ENCODE measurements around the gene KIAA0513. TPM values are rescaled to one million over a fixed set of nuclear protein-coding genes. Genes with fewer than 3 reads are reported as not detected.
A peak's percentile ranks its signal among the peaks of the same experiment; 100 is the strongest.

KIAA0513 gene
- total and polyA plus RNA-seq, 2 donors: 3.4 to 5.2 TPM

- WGBS: 87% methylated on average over 11 of the region's 11 CpGs
- DNase-seq (ENCODE audit: low read depth in 6 of 9, low spot score in 9 of 9): no peak
- H3K9me3 ChIP-seq (ENCODE audit: control insufficient read depth in 2 of 2, insufficient read depth in 1 of 2, low read length in 1 of 2): peaks cover 0 to 4% of the 10 kb centered on the region in 2 donors
- no peaks in the 10 kb centered on the region for H3K27me3 ChIP-seq (ENCODE audit: control insufficient read depth in 2 of 2, insufficient read depth in 1 of 2, low read length in 1 of 2)
- H3K4me3 ChIP-seq (ENCODE audit: low read length in 2 of 2): no peak overlapping the region
- peaks cover 0 to 21% of the 10 kb centered on the region in 2 donors for H3K4me1 ChIP-seq (ENCODE audit: control insufficient read depth in 2 of 2, insufficient read depth in 2 of 2, low read length in 2 of 2)
- H3K27ac ChIP-seq (ENCODE audit: low read depth in 1 of 2, low read length in 1 of 2): no peak overlapping the region
- H3K36me3 ChIP-seq (ENCODE audit: control insufficient read depth in 2 of 2, insufficient read depth in 2 of 2, low read length in 1 of 2): no peaks in the 10 kb centered on the region
These were observed 74.5 kb downstream of the KIAA0513 start for GRCh38 chr16:85101956-85102630.

GRCh38 chr16:85103114-85104079, 75.8 kb downstream of the KIAA0513 start:
- Histone ChIP-seq H3K4me1 (ENCODE audit: control insufficient read depth in 2 of 2, insufficient read depth in 2 of 2, low read length in 2 of 2) (peaks cover 0 to 21% of the 10 kb centered on the region in 2 donors), H3K36me3 (ENCODE audit: control insufficient read depth in 2 of 2, insufficient read depth in 2 of 2, low read length in 1 of 2) (no peaks in the 10 kb centered on the region), H3K27me3 (ENCODE audit: control insufficient read depth in 2 of 2, insufficient read depth in 1 of 2, low read length in 1 of 2) (no peaks in the 10 kb centered on the region), H3K27ac (ENCODE audit: low read depth in 1 of 2, low read length in 1 of 2) (no peak overlapping the region), H3K9me3 (ENCODE audit: control insufficient read depth in 2 of 2, insufficient read depth in 1 of 2, low read length in 1 of 2) (peaks cover 0 to 4% of the 10 kb centered on the region in 2 donors), H3K4me3 (ENCODE audit: low read length in 2 of 2) (no peak overlapping the region)
- no peak for DNase-seq (ENCODE audit: low read depth in 6 of 9, low spot score in 9 of 9)
- WGBS: 84% methylated on average over 23 of the region's 23 CpGs

GRCh38 chr16:85104147-85104546, 76.6 kb downstream of the KIAA0513 start:
- H3K4me3 ChIP-seq (ENCODE audit: low read length in 2 of 2): no peak overlapping the region

GRCh38 chr16:85104821-85105391, 77.3 kb downstream of the KIAA0513 start:
- Histone ChIP-seq H3K27ac (ENCODE audit: low read depth in 1 of 2, low read length in 1 of 2) (peak overlapping the region in 1 of 2 donors; percentile 65), H3K4me1 (ENCODE audit: control insufficient read depth in 2 of 2, insufficient read depth in 2 of 2, low read length in 2 of 2) (peaks cover 0 to 21% of the 10 kb centered on the region in 2 donors), H3K27me3 (ENCODE audit: control insufficient read depth in 2 of 2, insufficient read depth in 1 of 2, low read length in 1 of 2) (no peaks in the 10 kb centered on the region), H3K36me3 (ENCODE audit: control insufficient read depth in 2 of 2, insufficient read depth in 2 of 2, low read length in 1 of 2) (no peaks in the 10 kb centered on the region), H3K4me3 (ENCODE audit: low read length in 2 of 2) (no peak overlapping the region), H3K9me3 (ENCODE audit: control insufficient read depth in 2 of 2, insufficient read depth in 1 of 2, low read length in 1 of 2) (peaks cover 0 to 4% of the 10 kb centered on the region in 2 donors)
- 16% methylated on average over 11 of the region's 11 CpGs for WGBS
- DNase-seq (ENCODE audit: low read depth in 6 of 9, low spot score in 9 of 9): peak in 5 of 9 donors; percentile 46 to 79 (median 49)

More at GRCh38 chr16:85104147-85104546, 76.6 kb downstream of the KIAA0513 start:
- Histone ChIP-seq H3K9me3 (ENCODE audit: control insufficient read depth in 2 of 2, insufficient read depth in 1 of 2, low read length in 1 of 2) (peaks cover 0 to 4% of the 10 kb centered on the region in 2 donors), H3K27me3 (ENCODE audit: control insufficient read depth in 2 of 2, insufficient read depth in 1 of 2, low read length in 1 of 2) (no peaks in the 10 kb centered on the region), H3K27ac (ENCODE audit: low read depth in 1 of 2, low read length in 1 of 2) (no peak overlapping the region), H3K36me3 (ENCODE audit: control insufficient read depth in 2 of 2, insufficient read depth in 2 of 2, low read length in 1 of 2) (no peaks in the 10 kb centered on the region), H3K4me1 (ENCODE audit: control insufficient read depth in 2 of 2, insufficient read depth in 2 of 2, low read length in 2 of 2) (peaks cover 0 to 21% of the 10 kb centered on the region in 2 donors)
- WGBS: 96% methylated on average over 12 of the region's 12 CpGs
- DNase-seq (ENCODE audit: low read depth in 6 of 9, low spot score in 9 of 9): no peak

- Histone ChIP-seq H3K4me3 (ENCODE audit: low read length in 2 of 2) (no peak overlapping the region), H3K27me3 (ENCODE audit: control insufficient read depth in 2 of 2, insufficient read depth in 1 of 2, low read length in 1 of 2) (no peaks in the 10 kb centered on the region), H3K4me1 (ENCODE audit: control insufficient read depth in 2 of 2, insufficient read depth in 2 of 2, low read length in 2 of 2) (peaks cover 0 to 21% of the 10 kb centered on the region in 2 donors), H3K27ac (ENCODE audit: low read depth in 1 of 2, low read length in 1 of 2) (no peak overlapping the region), H3K9me3 (ENCODE audit: control insufficient read depth in 2 of 2, insufficient read depth in 1 of 2, low read length in 1 of 2) (peaks cover 0 to 4% of the 10 kb centered on the region in 2 donors), H3K36me3 (ENCODE audit: control insufficient read depth in 2 of 2, insufficient read depth in 2 of 2, low read length in 1 of 2) (no peaks in the 10 kb centered on the region)
- 94% methylated on average over 5 of the region's 5 CpGs for WGBS
- no peak for DNase-seq (ENCODE audit: low read depth in 6 of 9, low spot score in 9 of 9)
These were observed 77.9 kb downstream of the KIAA0513 start for GRCh38 chr16:85105475-85105874.

GRCh38 chr16:85107083-85107482, 79.5 kb downstream of the KIAA0513 start:
- Histone ChIP-seq H3K4me3 (ENCODE audit: low read length in 2 of 2) (no peak overlapping the region), H3K4me1 (ENCODE audit: control insufficient read depth in 2 of 2, insufficient read depth in 2 of 2, low read length in 2 of 2) (peaks cover 0 to 21% of the 10 kb centered on the region in 2 donors), H3K36me3 (ENCODE audit: control insufficient read depth in 2 of 2, insufficient read depth in 2 of 2, low read length in 1 of 2) (no peaks in the 10 kb centered on the region), H3K27me3 (ENCODE audit: control insufficient read depth in 2 of 2, insufficient read depth in 1 of 2, low read length in 1 of 2) (no peaks in the 10 kb centered on the region), H3K9me3 (ENCODE audit: control insufficient read depth in 2 of 2, insufficient read depth in 1 of 2, low read length in 1 of 2) (peaks cover 0 to 4% of the 10 kb centered on the region in 2 donors), H3K27ac (ENCODE audit: low read depth in 1 of 2, low read length in 1 of 2) (no peak overlapping the region)
- whole genome bisulfite sequencing: 92% methylated on average over 9 of the region's 9 CpGs
- no peak for DNase-seq (ENCODE audit: low read depth in 6 of 9, low spot score in 9 of 9)

- Histone ChIP-seq H3K27ac (ENCODE audit: low read depth in 1 of 2, low read length in 1 of 2) (no peak overlapping the region), H3K27me3 (ENCODE audit: control insufficient read depth in 2 of 2, insufficient read depth in 1 of 2, low read length in 1 of 2) (no peaks in the 10 kb centered on the region), H3K36me3 (ENCODE audit: control insufficient read depth in 2 of 2, insufficient read depth in 2 of 2, low read length in 1 of 2) (no peaks in the 10 kb centered on the region), H3K4me1 (ENCODE audit: control insufficient read depth in 2 of 2, insufficient read depth in 2 of 2, low read length in 2 of 2) (peaks cover 0 to 21% of the 10 kb centered on the region in 2 donors), H3K4me3 (ENCODE audit: low read length in 2 of 2) (no peak overlapping the region), H3K9me3 (ENCODE audit: control insufficient read depth in 2 of 2, insufficient read depth in 1 of 2, low read length in 1 of 2) (peaks cover 0 to 4% of the 10 kb centered on the region in 2 donors)
- WGBS: 95% methylated on average over 11 of the region's 11 CpGs
- DNase-seq (ENCODE audit: low read depth in 6 of 9, low spot score in 9 of 9): no peak
These were observed 79.9 kb downstream of the KIAA0513 start for GRCh38 chr16:85107532-85107931.

GRCh38 chr16:85110105-85110504, 82.5 kb downstream of the KIAA0513 start:
- H3K27ac ChIP-seq (ENCODE audit: low read depth in 1 of 2, low read length in 1 of 2): no peak overlapping the region
- 98% methylated on average over 19 of the region's 19 CpGs for WGBS
- DNase-seq (ENCODE audit: low read depth in 6 of 9, low spot score in 9 of 9): no peak
- H3K4me1 ChIP-seq (ENCODE audit: control insufficient read depth in 2 of 2, insufficient read depth in 2 of 2, low read length in 2 of 2): peaks cover 0 to 10% of the 10 kb centered on the region in 2 donors
- H3K36me3 ChIP-seq (ENCODE audit: control insufficient read depth in 2 of 2, insufficient read depth in 2 of 2, low read length in 1 of 2): no peaks in the 10 kb centered on the region
- H3K27me3 ChIP-seq (ENCODE audit: control insufficient read depth in 2 of 2, insufficient read depth in 1 of 2, low read length in 1 of 2): no peaks in the 10 kb centered on the region
- H3K9me3 ChIP-seq (ENCODE audit: control insufficient read depth in 2 of 2, insufficient read depth in 1 of 2, low read length in 1 of 2): peaks cover 0 to 4% of the 10 kb centered on the region in 2 donors
- no peak overlapping the region for H3K4me3 ChIP-seq (ENCODE audit: low read length in 2 of 2)
